ACC112 (cell line): ENCODE data around the gene CAMTA1.
A peak's percentile ranks its signal among the peaks of the same experiment; 100 is the strongest.

ENCODE experiments used
- H2AFZ ChIP-seq: fragments of 200-600 bp; sonication (generic); one replicate; pipeline ENCODE4 v1.6.0; 2017; ENCODE audit warnings: antibody characterized with exemption, low read length; ENCODE audit not compliant: unreplicated experiment
- H3K27ac ChIP-seq: fragments of 200-600 bp; sonication (generic); 2 replicates; pipeline ENCODE4 v1.5.1; 2014; ENCODE audit warnings: low read depth, mild to moderate bottlenecking, antibody characterized with exemption, low read length, moderate library complexity
- H3K27me3 ChIP-seq: fragments of 200-600 bp; sonication (generic); 2 replicates; pipeline ENCODE4 v1.6.1; 2014; ENCODE audit warnings: mild to moderate bottlenecking, antibody characterized with exemption, low read length, moderate library complexity, mixed read lengths; ENCODE audit not compliant: insufficient read depth
- H3K36me3 ChIP-seq: fragments of 200-600 bp; sonication (generic); 2 replicates; pipeline ENCODE4 v1.6.1; 2016; ENCODE audit warnings: mild to moderate bottlenecking, antibody characterized with exemption, low read length, moderate library complexity, mixed read lengths; ENCODE audit not compliant: insufficient read depth
- H3K4me1 ChIP-seq: fragments of 200-600 bp; sonication (generic); one replicate; pipeline ENCODE4 v1.6.1; 2016; ENCODE audit warnings: low read length, mixed read lengths; ENCODE audit not compliant: insufficient read depth, unreplicated experiment, control insufficient read depth
- H3K4me3 ChIP-seq: fragments of 200-600 bp; sonication (generic); 2 replicates; pipeline ENCODE4 v1.5.1; 2014; ENCODE audit warnings: mild to moderate bottlenecking, low read depth, low read length
- H3K79me2 ChIP-seq: fragments of 200-600 bp; sonication (generic); one replicate; pipeline ENCODE4 v1.6.0; 2016; ENCODE audit warnings: low read length; ENCODE audit not compliant: control insufficient read depth, unreplicated experiment, insufficient read depth

Gene CAMTA1

GRCh38 chr1:6795203-6795602 lies 9.9 kb downstream of the CAMTA1 start:
- no peaks in the 10 kb centered on the region for H3K36me3 ChIP-seq
- H3K4me3 ChIP-seq = no peak overlapping the region
- peaks cover 11% of the 10 kb centered on the region for H3K4me1 ChIP-seq
- no peak overlapping the region for H2AFZ ChIP-seq
- peaks cover 38% of the 10 kb centered on the region for H3K79me2 ChIP-seq
- no peaks in the 10 kb centered on the region for H3K27me3 ChIP-seq
- peak overlapping the region; percentile 50 for H3K27ac ChIP-seq

- Histone ChIP-seq H2AFZ (no peak overlapping the region), H3K27me3 (no peaks in the 10 kb centered on the region), H3K4me1 (peaks cover 14% of the 10 kb centered on the region), H3K4me3 (no peak overlapping the region), H3K36me3 (no peaks in the 10 kb centered on the region), H3K79me2 (peaks cover 36% of the 10 kb centered on the region), H3K27ac (peak overlapping the region; percentile 50)
These were observed 10.4 kb downstream of the CAMTA1 start for GRCh38 chr1:6795661-6796060.

- peak overlapping the region; percentile 50 for H3K27ac ChIP-seq
- no peak overlapping the region for H2AFZ ChIP-seq
- H3K4me1 ChIP-seq = peaks cover 18% of the 10 kb centered on the region
- H3K79me2 ChIP-seq = peaks cover 35% of the 10 kb centered on the region
- H3K27me3 ChIP-seq = no peaks in the 10 kb centered on the region
- H3K36me3 ChIP-seq = no peaks in the 10 kb centered on the region
- no peak overlapping the region for H3K4me3 ChIP-seq
These were observed 10.8 kb downstream of the CAMTA1 start for GRCh38 chr1:6796095-6796494.

GRCh38 chr1:6799499-6799898 lies 14.2 kb downstream of the CAMTA1 start:
- Histone ChIP-seq H3K4me1 (peaks cover 40% of the 10 kb centered on the region), H2AFZ (no peak overlapping the region), H3K27ac (no peak overlapping the region), H3K4me3 (no peak overlapping the region), H3K27me3 (no peaks in the 10 kb centered on the region), H3K79me2 (peaks cover 47% of the 10 kb centered on the region), H3K36me3 (no peaks in the 10 kb centered on the region)

GRCh38 chr1:6800745-6801144 lies 15.5 kb downstream of the CAMTA1 start:
- Histone ChIP-seq H3K79me2 (peaks cover 57% of the 10 kb centered on the region), H3K4me3 (no peak overlapping the region), H2AFZ (no peak overlapping the region), H3K4me1 (peaks cover 39% of the 10 kb centered on the region), H3K27ac (peak overlapping the region; percentile 23), H3K36me3 (no peaks in the 10 kb centered on the region), H3K27me3 (no peaks in the 10 kb centered on the region)

GRCh38 chr1:6801199-6801598 lies 15.9 kb downstream of the CAMTA1 start:
- no peak overlapping the region for H2AFZ ChIP-seq
- H3K27me3 ChIP-seq = no peaks in the 10 kb centered on the region
- H3K79me2 ChIP-seq = peaks cover 60% of the 10 kb centered on the region
- no peaks in the 10 kb centered on the region for H3K36me3 ChIP-seq
- peaks cover 36% of the 10 kb centered on the region for H3K4me1 ChIP-seq
- H3K4me3 ChIP-seq = no peak overlapping the region
- H3K27ac ChIP-seq = peak overlapping the region; percentile 23

- Histone ChIP-seq H3K4me3 (0 out of 2 replicates have a peak overlapping the region, but pooled peaks have one; percentile 11), H3K36me3 (no peaks in the 10 kb centered on the region), H3K27me3 (no peaks in the 10 kb centered on the region), H3K4me1 (peaks cover 34% of the 10 kb centered on the region), H2AFZ (peak overlapping the region; percentile 13), H3K79me2 (peaks cover 58% of the 10 kb centered on the region), H3K27ac (peak overlapping the region; percentile 4; the same call in 1 of the 2 replicates)
These were observed 16.7 kb downstream of the CAMTA1 start for GRCh38 chr1:6801966-6802365.

GRCh38 chr1:6802454-6802853 lies 17.2 kb downstream of the CAMTA1 start:
- Histone ChIP-seq H3K27ac (peak overlapping the region; percentile 4; the same call in 1 of the 2 replicates), H3K27me3 (no peaks in the 10 kb centered on the region), H3K4me1 (peaks cover 34% of the 10 kb centered on the region), H2AFZ (no peak overlapping the region), H3K79me2 (peaks cover 60% of the 10 kb centered on the region), H3K4me3 (no peak overlapping the region), H3K36me3 (no peaks in the 10 kb centered on the region)

GRCh38 chr1:6802893-6803292 lies 17.6 kb downstream of the CAMTA1 start:
- Histone ChIP-seq H3K4me1 (peaks cover 34% of the 10 kb centered on the region), H3K27ac (no peak overlapping the region), H3K79me2 (peaks cover 60% of the 10 kb centered on the region), H3K4me3 (no peak overlapping the region; the same call in 1 of the 2 replicates), H3K27me3 (no peaks in the 10 kb centered on the region), H2AFZ (no peak overlapping the region), H3K36me3 (no peaks in the 10 kb centered on the region)

GRCh38 chr1:6803357-6803756 lies 18.1 kb downstream of the CAMTA1 start:
- Histone ChIP-seq H3K36me3 (peaks cover under 1% of the 10 kb centered on the region; the same call in 1 of the 2 replicates), H3K4me3 (no peak overlapping the region; the same call in 1 of the 2 replicates), H2AFZ (no peak overlapping the region), H3K4me1 (peaks cover 34% of the 10 kb centered on the region), H3K27me3 (no peaks in the 10 kb centered on the region), H3K27ac (no peak overlapping the region), H3K79me2 (peaks cover 62% of the 10 kb centered on the region)

GRCh38 chr1:6805004-6805416 lies 19.8 kb downstream of the CAMTA1 start:
- peaks cover 34% of the 10 kb centered on the region for H3K4me1 ChIP-seq
- H3K79me2 ChIP-seq = peaks cover 66% of the 10 kb centered on the region
- no peaks in the 10 kb centered on the region for H3K27me3 ChIP-seq
- no peak overlapping the region for H2AFZ ChIP-seq
- H3K4me3 ChIP-seq = no peak overlapping the region
- peaks cover 5% of the 10 kb centered on the region; the same call in 1 of the 2 replicates for H3K36me3 ChIP-seq
- no peak overlapping the region for H3K27ac ChIP-seq
